Lung (tissue), 12 donors: Measurements from ENCODE around the gene SYNM. TPM values are rescaled to one million over a fixed set of nuclear protein-coding genes. Genes with fewer than 3 reads are reported as not detected.

Experiments used
- ATAC-seq: fragments of 200-7000 bp; cut with Tn5 transposase; one replicate; pipeline ENCODE4 v1.9.1; 2020; ENCODE audit warnings: moderate number of reproducible peaks; ENCODE audit not compliant: insufficient read depth, low FRiP score
- DNase-seq, 3 donors: peaks; one replicate each; pipeline ENCODE4 v3.0.0-alpha.2; 2013 to 2017
- H3K27ac ChIP-seq, 2 donors: one replicate each; pipeline ENCODE4 v1.5.1; 2013; ENCODE audit warnings: mild to moderate bottlenecking in 2 of 2, moderate library complexity in 2 of 2, control low read depth in 1 of 2, inconsistent platforms in 1 of 2, low read depth in 1 of 2, low read length in 1 of 2
- H3K27me3 ChIP-seq, 3 donors: one replicate each; pipeline ENCODE4 v1.5.1; 2013; ENCODE audit warnings: low read length in 2 of 3; ENCODE audit not compliant: control insufficient read depth in 3 of 3, insufficient read depth in 3 of 3
- H3K36me3 ChIP-seq, 4 donors: one replicate each; pipeline ENCODE4 v1.5.1; 2013; ENCODE audit warnings: low read length in 4 of 4, mild to moderate bottlenecking in 1 of 4, moderate library complexity in 1 of 4; ENCODE audit not compliant: control insufficient read depth in 4 of 4, insufficient read depth in 4 of 4
- H3K4me1 ChIP-seq, 5 donors: one replicate each; pipeline ENCODE4 v1.5.1; 2013; ENCODE audit warnings: low read length in 5 of 5, mild to moderate bottlenecking in 2 of 5, moderate library complexity in 1 of 5; ENCODE audit not compliant: control insufficient read depth in 5 of 5, insufficient read depth in 5 of 5
- H3K4me3 ChIP-seq: one replicate; pipeline ENCODE4 v1.5.1; 2013; ENCODE audit warnings: mild to moderate bottlenecking, control low read depth, moderate library complexity
- H3K9ac ChIP-seq, 2 donors: one replicate each; pipeline ENCODE4 v1.5.1; 2013; ENCODE audit warnings: low read length in 2 of 2, control low read depth in 1 of 2; ENCODE audit not compliant: insufficient read depth in 1 of 2
- H3K9me3 ChIP-seq, 4 donors: one replicate each; pipeline ENCODE4 v1.5.1; 2013; ENCODE audit warnings: low read length in 3 of 4, mild to moderate bottlenecking in 1 of 4, moderate library complexity in 1 of 4; ENCODE audit not compliant: control insufficient read depth in 4 of 4, insufficient read depth in 3 of 4
- WGBS, 2 donors: extraction: QIAGEN DNeasy Blood & Tissue Kit; methylation state at CpG; one replicate each; pipeline ENCODE4 v1.1.7; 2013; 5-methylcytosine and 5-hydroxymethylcytosine counted together
- polyA plus RNA-seq, 2 donors: library from polyadenylated mRNA; stranded (reverse); fragments of 200-250 nt; gene quantifications; one replicate each; pipeline ENCODE4 v1.2.1, GENCODE V29; 2013
- total RNA-seq, 2 donors: library from RNA; depleted of rRNA in 1 of 2; stranded (reverse); fragments of >200 nt in 1 of 2; gene quantifications; one replicate each; pipeline ENCODE4 v1.2.1, GENCODE V29; 2014 to 2021
- TF ChIP-seq, protein P1 (sequence below): IDR thresholded peaks from 2 replicates; pipeline ENCODE4 v1.5.1; 2012; ENCODE audit warnings: mild to moderate bottlenecking; ENCODE audit errors: control extremely low read depth, extremely low read depth
- donor health status: control.
- donor health status: control.
- donor health status: Bipolar disorder and iron deficiency.
- donor health status: healthy.
- donor health status: DM: yes; HTN: yes; CAD: no.

Gene SYNM
- total and polyA plus RNA-seq, 4 donors, result 5.3 to 21.3 (median 10.9) TPM

- Histone ChIP-seq H3K4me1 (no peaks in the 10 kb centered on the region), H3K9ac (no peak overlapping the region), H3K27me3 (no peaks in the 10 kb centered on the region), H3K27ac (no peak overlapping the region), H3K4me3 (no peak overlapping the region), H3K9me3 (no peaks in the 10 kb centered on the region), H3K36me3 (no peaks in the 10 kb centered on the region)
- ATAC-seq, result no peak
- no peak for DNase-seq
- TF ChIP-seq, protein P1, sequence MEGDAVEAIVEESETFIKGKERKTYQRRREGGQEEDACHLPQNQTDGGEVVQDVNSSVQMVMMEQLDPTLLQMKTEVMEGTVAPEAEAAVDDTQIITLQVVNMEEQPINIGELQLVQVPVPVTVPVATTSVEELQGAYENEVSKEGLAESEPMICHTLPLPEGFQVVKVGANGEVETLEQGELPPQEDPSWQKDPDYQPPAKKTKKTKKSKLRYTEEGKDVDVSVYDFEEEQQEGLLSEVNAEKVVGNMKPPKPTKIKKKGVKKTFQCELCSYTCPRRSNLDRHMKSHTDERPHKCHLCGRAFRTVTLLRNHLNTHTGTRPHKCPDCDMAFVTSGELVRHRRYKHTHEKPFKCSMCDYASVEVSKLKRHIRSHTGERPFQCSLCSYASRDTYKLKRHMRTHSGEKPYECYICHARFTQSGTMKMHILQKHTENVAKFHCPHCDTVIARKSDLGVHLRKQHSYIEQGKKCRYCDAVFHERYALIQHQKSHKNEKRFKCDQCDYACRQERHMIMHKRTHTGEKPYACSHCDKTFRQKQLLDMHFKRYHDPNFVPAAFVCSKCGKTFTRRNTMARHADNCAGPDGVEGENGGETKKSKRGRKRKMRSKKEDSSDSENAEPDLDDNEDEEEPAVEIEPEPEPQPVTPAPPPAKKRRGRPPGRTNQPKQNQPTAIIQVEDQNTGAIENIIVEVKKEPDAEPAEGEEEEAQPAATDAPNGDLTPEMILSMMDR, result no peak
- 91 to 97% methylated on average over 11 of the region's 11 CpGs for WGBS, 2 donors
Measured at GRCh38 chr15:99087405-99087943, 17.4 kb upstream of the SYNM start.

GRCh38 chr15:99090011-99090699, 14.7 kb upstream of the SYNM start:
- DNase-seq (no peak), ATAC-seq (no peak)
- H3K9ac ChIP-seq, result no peak overlapping the region
- no peaks in the 10 kb centered on the region for H3K9me3 ChIP-seq
- no peaks in the 10 kb centered on the region for H3K36me3 ChIP-seq
- no peaks in the 10 kb centered on the region for H3K4me1 ChIP-seq
- H3K27ac ChIP-seq, result no peak overlapping the region
- TF ChIP-seq, protein P1, result no peak
- no peak overlapping the region for H3K4me3 ChIP-seq
- whole genome bisulfite sequencing, 2 donors, result 51 to 64% methylated on average over 3 of the region's 3 CpGs
- peaks cover 0 to 3% (median 3%) of the 10 kb centered on the region in 3 donors for H3K27me3 ChIP-seq

GRCh38 chr15:99090938-99091337, 13.9 kb upstream of the SYNM start:
- no peak for ATAC-seq
- no peak overlapping the region for H3K9ac ChIP-seq

More at GRCh38 chr15:99090938-99091337, 13.9 kb upstream of the SYNM start:
- WGBS, 2 donors, result 94 to 95% methylated on average over 1 of the region's 1 CpG
- H3K27me3 ChIP-seq, result peaks cover 0 to 3% (median 3%) of the 10 kb centered on the region in 3 donors
- H3K27ac ChIP-seq, result no peak overlapping the region
- H3K4me1 ChIP-seq, result no peaks in the 10 kb centered on the region
- H3K36me3 ChIP-seq, result no peaks in the 10 kb centered on the region
- no peaks in the 10 kb centered on the region for H3K9me3 ChIP-seq
- DNase-seq, result no peak
- H3K4me3 ChIP-seq, result no peak overlapping the region
- TF ChIP-seq, protein P1, result no peak
